Panc1 (cell line): ENCODE data around the gene RBKS.

Experiments used
- CTCF ChIP-seq: fragments of 450-650 bp; IDR thresholded peaks from 2 replicates; pipeline ENCODE4 v1.5.1; 2017; ENCODE audit warnings: mild to moderate bottlenecking
- POLR2AphosphoS5 ChIP-seq: IDR thresholded peaks from 2 replicates; pipeline ENCODE4 v1.6.1; 2012; ENCODE audit warnings: mild to moderate bottlenecking, low read depth, low read length, moderate library complexity
- REST ChIP-seq, 2 experiments: IDR thresholded peaks; 2 replicates each; pipeline ENCODE4 v1.6.1; 2011 to 2012; ENCODE audit warnings: low read depth in 2 of 2, control low read depth in 1 of 2, low read length in 1 of 2, mild to moderate bottlenecking in 1 of 2, moderate library complexity in 1 of 2; ENCODE audit not compliant: insufficient read depth in 1 of 2
- SIN3A ChIP-seq: IDR thresholded peaks from 2 replicates; pipeline ENCODE4 v1.6.1; 2012; ENCODE audit warnings: low read depth, mild to moderate bottlenecking, low read length, moderate library complexity, borderline replicate concordance; ENCODE audit not compliant: insufficient read depth
- TCF7L2 ChIP-seq: IDR thresholded peaks from 2 replicates; pipeline ENCODE4 v1.6.1; 2011; ENCODE audit warnings: mild to moderate bottlenecking, low read depth, low read length, inconsistent platforms

DNA sequence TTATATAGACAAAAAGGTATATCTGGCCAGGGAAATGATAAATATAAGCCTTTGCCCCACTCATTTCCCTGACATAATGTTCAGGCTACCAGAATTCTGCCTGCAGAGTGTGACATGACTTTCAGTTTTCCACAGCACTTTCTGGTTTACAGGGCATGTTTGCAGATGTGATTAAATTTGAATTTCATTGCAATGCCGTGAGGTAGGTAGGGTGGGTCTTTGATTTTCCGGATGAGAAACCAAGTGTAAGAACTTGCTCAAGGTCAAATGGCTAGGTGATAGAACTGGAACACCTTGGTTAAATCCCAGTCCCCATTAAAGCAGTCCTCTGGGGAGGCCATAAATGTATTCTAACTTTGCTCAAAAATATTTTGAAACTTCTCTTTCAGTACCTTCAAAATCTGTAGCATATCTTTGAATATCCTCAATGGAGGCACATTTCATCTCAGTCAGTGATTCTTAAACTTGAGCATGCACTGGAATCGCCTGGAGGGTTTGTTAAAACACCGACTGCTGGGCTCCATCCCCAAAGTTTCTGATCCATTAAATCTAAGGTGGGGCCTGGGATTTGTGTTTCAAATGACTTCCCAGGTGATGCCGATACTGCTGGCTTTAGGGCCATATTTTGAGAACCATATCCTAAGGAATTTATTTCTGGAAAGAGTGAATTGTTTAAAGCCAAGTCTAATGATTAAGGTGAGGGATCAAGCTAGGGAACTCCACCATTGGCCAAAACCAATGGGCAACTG, 83.7 kb downstream of the RBKS start:
- TF ChIP-seq CTCF, result no peak
- no peak for TF ChIP-seq TCF7L2
- no peak for TF ChIP-seq POLR2AphosphoS5
- no peak for TF ChIP-seq REST (IDR thresholded peaks at IDR 0.05; ENCODE audit: insufficient read depth in 1 of 2, low read depth in 2 of 2, low read length in 1 of 2)
- TF ChIP-seq SIN3A, result no peak
